ENCODE results near the gene HGF. TPM values are rescaled to one million over a fixed set of nuclear protein-coding genes. Genes with fewer than 3 reads are reported as not detected.

The HGF gene
- total RNA-seq: 8.8 TPM

DNA sequence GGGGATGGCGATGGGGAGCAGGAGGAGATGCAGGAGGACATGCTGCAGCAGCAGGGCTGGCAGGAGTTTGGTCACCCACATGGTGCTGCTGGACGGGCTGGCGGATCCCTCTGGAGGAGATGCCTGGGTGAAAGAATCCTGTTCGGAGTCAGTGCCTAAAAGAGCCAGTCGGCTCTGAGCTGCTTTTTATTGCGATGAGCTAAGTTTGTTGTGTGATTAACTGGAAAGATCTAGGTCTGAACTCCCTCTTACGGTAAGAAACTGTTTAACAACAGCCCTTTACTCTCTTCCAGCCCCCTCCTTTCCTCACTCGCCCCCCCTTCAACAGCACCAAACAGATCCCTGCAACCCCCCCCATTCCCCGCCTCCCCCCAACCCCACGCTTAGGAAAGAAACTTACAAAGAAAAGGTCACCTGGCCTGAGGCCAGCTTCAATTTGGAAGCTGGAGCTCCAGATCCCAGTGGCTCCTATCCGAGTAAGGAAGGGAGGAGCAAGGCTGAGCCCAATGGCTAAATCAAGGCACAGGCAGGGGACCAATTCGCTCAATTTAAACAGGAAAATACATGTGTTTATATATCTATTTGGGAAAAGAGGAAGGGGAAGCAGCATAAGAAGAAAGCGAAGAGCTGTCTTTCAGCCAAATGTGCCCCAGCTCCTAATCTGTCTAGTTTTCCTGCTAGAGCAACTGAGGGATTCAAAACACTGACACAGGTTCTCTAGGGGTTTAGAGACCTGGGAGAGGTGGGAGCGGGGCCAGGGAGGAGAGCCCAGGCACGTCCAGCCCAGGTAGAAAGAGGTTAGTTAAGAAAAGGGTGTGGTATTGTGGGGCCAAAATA lies at the start of gene HGF:
Gene HGF, minus strand, starts transcription at position 157 of the 837 bp plus-strand sequence. Its CDS starts 76 bp downstream, at position 81.

Measured in parietal lobe (tissue), 1 donor.